Measurements from ENCODE around the gene HDAC4.
A peak's percentile ranks its signal among the peaks of the same experiment; 100 is the strongest.

HDAC4 gene

DNA sequence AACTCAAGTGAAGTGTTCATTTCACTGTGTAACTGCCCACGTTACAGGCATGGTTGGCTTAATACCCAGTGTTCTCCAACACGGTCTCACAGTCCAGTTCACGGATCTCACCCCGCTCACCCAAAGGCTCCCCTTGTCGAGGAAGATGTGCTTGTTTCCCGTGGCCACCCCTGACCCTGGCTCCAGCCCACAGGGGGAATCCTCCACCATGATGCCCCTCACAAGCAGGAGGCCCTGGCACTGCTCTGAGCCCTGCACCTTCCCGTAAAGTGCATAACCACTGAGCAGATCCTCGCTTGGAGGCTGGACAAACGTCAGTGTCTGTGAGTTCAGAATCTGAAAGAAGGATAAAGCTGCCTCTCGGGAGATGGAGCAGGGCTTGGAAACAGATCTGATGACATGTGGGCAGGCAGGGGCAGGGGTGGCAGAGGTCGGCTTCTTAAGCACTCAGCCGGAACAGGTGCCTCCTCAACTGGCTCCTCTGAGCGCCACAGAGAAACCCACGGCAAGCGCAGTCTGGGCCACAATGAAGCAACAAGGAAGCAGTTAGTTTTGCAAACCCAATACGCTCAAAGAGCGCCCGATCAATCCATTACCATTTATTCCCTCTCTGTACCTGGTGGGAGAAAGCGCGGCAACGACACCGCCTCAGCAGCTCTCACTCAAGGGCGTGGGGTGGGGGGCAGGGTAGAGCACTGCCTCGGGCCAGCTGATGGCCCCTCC, 17.6 kb downstream of the HDAC4 start:
- no peak for DNase-seq (ENCODE audit: low read depth)

DNA sequence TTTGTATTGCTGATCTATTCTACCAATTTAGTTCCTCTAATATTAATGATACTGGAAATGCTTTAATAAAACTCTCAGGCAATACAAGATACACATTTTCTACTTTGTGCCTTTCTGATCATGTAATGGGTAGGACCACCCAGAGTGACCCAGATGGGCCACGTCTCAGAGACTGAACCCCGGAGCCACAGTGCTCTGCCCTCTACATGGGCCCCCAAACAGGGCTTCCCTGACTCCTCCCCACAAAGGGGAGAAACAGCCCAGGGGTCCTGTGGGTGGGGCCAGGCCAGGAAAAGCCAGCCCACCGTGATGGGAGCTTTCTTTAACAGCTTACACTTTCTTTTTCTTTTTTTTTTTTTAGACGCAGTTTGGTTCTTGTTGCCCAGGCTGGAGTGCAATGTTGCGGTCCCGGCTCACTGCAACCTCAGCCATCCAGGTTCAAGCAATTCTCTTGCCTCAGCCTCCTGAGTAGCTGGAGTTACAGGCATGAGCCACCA, 18.4 kb downstream of the HDAC4 start:
- DNase-seq (ENCODE audit: low read depth), result no peak

DNA sequence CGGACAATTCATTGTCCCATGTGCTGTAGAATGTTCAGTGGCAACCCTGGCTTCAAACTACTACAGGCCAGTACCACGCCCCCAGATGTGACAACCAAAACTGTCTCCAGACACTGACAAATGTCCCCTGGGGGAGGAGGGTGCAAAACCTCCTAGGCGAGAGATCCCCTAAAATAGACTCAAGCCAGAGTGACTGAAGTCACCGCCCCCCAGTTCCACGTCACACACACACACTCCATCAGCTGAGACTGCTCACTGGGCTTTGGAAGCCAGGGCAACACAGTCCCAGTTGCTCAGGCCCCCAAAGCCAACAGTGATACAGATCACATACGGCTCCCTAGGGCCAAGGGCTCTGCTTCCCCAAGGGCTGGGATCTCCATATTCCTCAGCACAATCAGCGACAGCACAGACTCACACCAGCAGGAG, 19.1 kb downstream of the HDAC4 start:
- DNase-seq (ENCODE audit: low read depth), result no peak

DNA sequence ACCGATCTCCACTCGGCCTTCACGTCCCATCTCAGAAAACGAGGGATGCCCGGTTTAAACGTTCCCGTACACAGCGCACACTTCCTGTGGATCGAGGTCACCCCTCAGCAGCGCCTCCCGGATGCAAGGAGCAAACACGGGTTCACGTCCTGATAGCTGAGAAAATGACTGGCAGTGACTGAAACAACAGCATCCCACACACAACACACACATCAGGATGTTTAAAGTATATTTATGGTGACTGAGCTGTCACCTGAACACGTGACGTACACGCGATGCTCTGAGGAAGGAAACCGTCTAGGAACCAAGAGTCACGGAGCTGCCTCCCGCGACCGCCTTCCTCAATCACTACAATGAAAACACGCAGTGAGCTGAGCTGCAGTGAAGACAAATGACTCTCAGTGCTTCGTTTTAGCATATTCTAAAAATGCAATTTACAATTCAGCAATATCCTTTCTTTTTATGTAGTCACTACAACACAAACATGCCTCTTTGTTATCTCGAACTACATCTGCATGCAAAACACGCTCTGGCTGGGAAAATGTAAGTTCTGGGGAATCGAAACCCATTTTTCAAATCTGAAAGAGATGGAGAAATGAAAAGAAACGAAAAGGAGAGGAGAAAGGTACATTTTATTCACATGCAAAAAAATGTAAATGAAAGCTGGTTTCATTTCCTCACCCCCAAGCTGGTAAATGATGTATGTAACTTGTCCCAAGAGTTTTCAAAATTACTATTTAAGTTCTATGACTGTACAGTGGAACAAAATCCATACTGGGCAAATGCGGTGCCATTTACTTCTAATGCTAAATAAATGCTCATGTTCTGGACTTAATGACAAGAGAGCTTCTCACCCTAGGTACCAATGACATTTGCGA, 19.8 kb downstream of the HDAC4 start:
- DNase-seq (ENCODE audit: low read depth), result no peak

DNA sequence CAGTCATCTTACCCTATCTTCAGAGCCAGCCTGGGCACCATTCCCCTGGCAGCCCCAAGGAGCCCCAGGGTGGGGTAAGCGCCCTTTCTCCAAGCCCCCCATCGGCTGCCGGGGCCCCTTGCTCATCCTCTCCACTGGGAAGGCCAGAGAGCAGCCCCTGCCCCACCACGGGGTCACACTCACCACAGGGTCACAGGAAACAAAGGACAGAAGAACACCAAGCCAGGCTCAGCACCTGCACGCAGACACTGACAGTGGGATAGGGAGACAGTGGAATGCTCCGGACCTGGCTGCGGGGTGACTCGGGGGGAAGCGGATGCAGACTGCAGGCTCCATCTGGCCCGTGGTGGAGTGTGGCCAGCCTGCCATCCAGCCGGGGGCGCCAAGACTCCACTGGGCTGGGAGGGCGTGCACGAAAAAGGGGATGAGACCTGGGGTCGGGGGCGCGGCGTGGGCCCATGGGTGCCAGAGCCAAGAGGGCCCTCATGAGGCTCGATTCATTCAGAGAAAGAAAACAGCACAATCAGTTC, 21.1 kb downstream of the HDAC4 start:
- DNase-seq (ENCODE audit: low read depth), result no peak

DNA sequence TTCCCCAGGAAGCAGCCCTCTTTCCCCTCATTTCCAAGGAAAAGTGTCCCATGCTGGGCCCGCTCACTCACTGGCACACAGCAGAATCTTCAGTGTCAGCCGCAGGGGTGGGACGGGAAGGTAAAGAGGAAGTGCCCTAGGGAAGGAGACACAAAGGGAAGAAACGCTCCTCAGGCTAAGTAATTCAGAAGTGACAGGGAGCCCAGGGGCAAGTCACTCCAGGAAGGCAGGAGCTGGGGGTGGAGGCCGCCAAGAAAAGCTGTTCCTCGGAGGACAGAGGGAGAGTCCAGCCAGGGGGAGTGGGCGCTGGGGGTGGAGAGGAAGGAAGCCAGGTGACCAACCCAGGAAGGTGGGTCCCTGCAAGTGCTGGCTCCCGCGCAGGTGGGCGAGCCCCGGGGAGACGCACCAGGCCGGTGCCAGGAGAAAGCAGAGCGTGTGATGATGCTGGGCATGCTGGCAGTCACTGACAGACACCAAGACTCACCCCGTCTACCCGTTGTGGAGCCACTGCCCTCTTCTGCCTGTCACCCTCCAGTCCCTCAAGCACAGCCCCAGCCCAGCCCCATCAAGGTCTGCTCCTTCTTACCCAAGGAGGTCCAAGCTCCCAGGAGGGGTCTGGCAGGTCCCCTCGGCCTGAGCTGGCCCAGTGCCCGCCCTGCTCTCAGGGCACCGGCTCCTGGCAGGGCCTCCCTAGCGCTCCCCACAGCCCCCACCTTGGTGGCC, 21.7 kb downstream of the HDAC4 start:
- no peak for DNase-seq (ENCODE audit: low read depth)

DNA sequence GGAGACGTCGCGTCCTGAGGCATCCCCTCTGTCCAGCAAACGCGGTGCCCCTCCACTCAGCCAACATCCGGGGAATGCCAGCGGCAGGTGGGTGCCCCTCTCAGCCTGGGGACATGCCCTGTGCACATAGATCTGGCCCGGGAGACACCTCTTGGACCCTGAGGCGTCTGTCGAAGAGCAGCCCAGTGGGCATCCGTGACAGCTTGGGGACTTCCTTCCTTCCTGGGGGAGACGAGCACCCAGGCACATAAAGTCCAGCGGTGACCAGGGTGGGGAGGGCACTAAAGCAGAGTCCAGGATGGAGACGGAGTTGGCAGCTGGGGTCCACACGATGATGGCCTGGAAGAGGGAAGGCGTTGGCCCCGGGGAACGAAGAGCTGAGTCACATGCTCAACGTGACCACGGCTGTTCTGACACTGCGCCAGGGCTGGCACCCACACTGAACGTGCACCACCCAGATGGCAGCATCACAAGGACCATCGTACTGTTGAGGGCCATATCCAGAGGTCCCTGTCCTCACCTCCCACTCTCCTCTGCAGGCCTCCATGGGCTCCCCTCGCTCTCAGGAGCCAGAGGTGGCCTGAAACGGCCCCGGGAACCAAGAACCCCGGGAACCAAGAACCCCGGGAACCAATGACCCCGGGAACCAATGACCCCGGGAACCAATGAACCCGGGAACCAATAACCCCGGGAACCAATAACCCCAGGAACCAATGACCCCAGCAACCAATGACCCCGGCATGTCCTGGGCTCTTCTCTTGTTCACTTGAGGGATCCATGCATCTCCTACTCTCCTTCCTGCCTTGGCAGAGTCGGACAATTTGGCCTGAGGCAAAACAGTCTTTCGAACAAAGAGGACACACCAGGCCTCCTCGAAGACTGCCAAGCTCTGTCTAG, 22.6 kb downstream of the HDAC4 start:
- DNase-seq (ENCODE audit: low read depth), result no peak

DNA sequence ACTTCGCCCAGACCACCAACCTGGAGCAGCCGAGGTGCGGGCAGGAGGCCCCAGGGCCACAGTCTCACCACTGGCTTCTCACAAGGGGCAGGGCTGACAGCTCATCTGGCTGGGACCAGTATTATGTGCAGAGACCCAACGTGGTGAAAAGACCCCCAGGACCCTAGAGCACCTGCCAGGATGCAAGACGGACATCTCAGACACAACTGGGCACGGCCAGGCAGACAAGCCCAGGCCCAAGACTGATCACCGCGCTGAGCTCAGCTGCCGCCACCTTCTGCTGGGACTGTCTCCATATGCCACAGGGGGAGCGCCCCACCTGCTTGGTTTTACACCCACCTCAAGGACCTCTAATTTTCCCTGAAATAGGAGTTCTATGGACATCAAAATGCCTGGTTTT, 23.2 kb downstream of the HDAC4 start:
- DNase-seq (ENCODE audit: low read depth), result no peak

DNA sequence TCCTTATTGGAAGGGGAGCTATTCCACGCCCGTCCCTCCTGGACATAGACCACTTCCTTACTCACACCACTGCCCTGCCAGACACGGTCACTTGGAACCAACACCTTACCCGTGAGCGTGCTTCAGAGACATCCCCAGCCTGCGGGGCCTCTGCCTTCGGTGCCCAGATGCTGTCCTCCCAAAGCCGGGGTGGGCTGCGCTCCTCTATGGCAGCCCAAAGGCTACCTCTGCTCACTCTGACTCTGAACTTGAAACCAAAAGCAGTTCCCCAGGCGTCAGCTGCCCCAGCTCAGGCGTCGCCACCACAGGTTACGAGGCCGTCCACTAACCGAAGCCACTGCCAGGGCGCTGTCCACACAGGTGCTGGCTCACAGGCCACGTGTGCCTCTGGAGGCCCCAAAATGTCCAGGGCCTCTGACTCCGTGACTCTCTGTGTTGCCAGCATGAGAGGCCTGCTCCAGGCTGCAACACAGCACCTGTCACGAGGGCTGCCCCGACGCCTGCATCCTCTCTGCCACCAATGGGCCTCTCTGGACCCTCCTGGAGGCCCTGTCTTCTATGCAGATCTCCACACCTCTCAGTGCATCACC, 23.8 kb downstream of the HDAC4 start:
- no peak for DNase-seq (ENCODE audit: low read depth)

DNA sequence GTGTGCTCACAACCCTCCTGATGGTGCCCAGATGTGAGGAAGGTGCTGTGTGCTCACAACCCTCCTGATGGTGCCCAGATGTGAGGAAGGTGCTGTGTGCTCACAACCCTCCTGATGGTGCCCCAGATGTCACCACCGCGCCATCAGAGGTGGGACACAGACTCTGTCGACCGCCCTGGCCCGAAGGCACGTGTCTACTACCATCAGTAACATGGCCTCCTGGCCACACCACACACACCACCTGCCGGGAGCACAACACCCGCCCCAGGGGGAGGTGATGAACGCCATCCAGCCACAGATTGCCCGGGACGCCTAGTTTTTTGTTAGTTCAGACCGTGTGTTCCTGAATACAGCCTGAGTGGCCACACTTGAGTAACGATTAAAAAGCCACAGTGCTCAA, 24.5 kb downstream of the HDAC4 start:
- no peak for DNase-seq (ENCODE audit: low read depth)

DNA sequence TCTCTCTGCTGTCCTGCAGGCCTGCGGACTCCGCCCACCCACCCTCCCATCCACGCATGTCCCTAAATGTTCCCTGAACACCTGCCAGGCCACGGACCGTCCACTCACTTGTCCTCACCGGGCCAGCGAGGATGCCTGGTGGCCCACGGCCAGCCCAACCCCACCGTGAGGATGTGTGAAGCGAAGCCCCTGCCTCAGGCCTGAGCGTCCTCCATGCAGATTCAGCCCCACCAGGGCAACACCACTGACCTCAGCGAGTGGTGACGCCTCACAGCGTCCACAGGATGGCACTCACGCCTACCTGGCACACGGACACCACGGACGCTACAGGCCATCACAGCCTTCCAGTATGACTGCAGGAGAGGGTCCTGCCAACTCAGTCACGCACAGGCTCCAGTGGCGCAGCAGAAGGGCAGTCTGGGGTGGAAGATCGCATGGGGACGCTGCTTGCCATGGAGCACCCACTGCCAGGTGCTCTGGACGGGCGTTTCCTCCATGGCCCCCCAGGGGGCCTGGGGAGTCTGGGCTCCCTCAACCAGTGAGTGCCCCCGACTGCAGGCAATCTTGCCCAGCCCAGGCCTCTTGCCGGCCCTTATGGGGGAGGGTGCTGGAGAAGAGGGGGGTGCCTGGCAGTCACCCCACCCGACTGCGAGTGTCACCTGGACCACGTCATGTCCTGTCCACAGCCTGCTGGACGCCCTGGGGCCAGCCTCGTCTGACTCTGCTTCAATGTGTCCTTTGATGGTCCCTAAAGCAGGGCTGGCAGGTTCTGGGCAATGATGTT, 25.4 kb downstream of the HDAC4 start:
- DNase-seq (ENCODE audit: low read depth), result no peak

DNA sequence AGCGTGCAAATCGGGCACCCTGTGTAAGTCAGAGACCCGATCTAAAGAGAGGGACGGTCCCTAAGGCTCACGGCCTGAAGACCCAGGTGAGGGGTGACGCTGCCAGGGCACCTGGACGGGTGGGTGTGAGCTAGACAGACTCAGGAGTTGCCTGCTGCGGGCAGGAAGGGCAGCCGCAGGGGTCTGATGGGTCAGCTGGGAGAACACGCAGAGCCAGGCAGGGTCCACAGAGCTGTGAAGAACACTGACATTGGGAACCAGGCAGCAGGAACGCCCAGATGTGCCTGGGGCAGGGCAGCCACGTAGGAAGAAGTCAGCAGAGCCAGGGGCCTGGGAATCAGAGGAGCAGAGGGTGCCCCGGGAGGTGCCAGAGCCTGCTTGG, 25.9 kb downstream of the HDAC4 start:
- no peak for DNase-seq (ENCODE audit: low read depth)

DNA sequence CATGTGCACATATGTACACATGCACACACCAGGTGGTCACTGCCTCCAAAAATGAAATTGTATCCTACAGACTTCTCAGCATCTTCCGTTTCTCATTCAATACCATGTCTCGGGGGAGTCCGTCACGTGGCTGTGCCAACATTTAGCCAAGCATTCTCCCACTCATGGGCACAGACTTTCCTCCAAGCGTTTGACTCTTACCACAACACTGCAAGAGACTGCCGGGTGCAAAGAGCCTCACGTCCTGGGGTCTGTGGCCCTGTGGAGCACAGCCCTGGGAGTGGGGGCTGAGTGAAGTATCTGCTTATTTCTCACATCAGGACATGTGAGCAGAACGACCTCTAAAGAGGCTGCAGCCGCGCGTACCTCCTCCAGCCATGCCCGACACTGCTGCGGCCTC, 28.0 kb downstream of the HDAC4 start:
- DNase-seq (ENCODE audit: low read depth), result no peak

DNA sequence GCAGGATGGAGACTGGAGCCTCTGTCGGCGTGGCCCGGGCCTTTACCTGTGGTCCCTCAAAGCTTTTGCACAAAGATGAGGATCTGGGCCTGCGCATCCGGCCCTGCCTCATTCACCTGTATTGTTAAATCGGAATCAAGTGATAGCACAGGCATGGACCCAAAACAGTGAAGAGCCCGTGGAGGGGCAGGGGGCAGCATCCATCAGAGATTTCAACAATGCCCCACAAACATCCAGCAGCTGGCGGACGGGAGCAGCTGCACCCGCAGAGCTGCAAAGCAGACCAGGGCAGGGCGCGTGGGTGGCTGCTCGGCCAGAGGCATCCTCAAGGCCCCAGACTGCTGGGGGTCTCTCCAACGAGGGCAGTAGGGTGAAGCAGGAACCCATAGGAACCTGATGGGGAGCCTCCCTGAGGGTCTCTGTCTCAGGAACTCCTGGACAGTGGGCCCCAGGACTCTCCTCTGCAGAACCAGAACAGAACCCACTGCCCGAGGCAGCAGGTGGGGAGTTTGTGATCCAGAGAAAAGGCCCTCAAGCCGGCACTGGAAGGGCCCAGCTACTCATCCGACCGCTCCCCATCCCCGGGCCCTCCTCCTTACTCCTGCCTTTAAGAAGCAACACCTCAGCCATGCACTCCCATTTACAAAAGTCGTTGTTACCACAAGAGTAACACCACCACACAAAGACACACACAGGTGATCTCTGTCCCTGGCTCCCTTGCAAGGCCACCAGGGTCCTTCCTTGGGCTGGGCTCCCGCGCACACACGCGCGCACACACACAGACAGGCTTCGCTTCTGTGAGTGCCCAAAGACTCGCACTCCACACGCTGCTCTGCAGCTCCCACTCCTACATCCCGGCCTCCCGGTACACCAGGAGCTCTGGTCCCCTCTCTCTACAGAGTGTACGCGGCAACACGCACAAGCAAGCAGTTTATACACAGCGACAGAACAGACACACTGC, 28.8 kb downstream of the HDAC4 start:
- DNase-seq (ENCODE audit: low read depth), result no peak

DNA sequence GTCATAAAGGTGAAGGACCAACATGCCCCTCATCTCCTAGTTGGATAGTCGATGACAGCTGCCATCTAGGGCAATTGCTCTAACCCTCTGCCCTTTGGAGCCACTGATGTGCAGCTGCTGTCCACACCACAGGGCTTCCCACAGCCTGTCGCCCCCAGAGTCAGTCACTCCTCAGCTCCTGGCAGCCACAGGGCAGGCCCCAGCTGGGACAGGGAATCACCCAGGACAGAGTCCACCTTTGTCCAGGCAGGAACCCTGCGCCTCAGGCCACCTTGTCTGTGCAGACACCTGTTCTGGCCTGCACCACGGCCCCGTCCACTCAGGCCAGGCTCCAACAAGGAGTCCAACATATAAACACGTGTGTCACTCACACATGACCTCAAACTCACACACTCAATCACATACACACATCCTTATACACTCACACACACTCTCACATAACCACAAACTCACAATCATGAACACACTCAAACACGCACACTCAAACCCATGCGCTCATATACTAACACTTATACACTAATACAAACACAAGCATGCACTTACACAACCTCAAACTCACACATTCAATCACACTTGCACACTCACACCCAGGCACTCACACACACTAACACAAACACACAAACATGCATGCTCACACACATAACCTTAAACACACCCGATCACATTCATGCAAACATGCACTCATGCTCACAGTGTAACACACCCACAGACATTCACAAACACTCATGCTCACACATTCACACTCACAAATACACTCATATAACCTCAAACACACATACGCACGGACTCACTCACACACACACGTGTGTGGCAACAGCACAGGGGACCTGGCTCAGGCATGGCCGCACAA, 29.7 kb downstream of the HDAC4 start:
- no peak for DNase-seq (ENCODE audit: low read depth)

DNA sequence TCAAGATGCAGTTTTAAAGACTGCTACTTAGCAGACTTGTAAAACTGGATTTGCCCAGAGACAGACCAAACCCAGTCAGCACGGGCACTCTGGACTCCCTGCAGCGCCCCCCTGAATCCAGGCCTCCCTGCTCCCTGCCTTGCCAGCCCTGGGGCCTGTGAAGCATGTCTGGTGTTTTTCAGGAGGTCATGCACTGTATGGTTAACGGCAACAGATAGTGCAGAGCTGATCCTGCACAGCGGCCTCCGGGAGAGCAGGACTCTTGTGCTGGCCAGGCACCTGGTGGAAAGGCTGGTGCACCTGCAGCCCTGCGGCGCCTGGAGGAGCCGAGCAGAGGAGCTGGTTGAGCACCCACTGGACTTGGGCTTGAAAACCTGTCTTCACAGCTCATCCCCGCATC, 30.4 kb downstream of the HDAC4 start:
- no peak for DNase-seq (ENCODE audit: low read depth)

DNA sequence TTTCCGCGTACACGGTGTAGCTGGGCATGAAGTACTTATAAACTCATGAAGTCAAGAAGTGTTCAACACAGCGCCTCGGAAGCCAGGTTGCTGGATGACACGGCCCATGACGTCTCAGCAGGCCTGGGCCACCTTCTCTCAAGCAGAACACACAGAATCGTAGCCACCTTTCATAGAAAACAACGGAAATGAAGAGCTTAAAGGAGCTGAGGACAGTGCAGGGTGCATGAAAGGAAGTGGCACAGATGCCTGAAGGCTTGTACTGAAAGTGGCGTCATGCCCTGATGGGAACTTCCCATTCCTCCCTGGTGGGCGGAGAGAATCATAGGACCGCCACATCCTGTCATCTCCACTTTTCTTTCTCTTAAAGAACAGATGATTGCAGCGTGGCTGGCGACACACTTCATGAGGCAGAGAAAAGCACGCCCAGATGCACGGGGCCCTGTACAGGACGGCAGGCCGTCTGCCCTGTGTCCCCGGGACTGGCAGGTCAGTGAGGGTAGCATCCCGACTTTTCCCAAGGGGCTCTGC, 31.1 kb downstream of the HDAC4 start:
- peak; percentile 12 for DNase-seq (ENCODE audit: low read depth)
